CD4-positive, alpha-beta memory T cell (primary cell): Measurements from ENCODE around the gene ADISSP. TPM values are rescaled to one million over a fixed set of nuclear protein-coding genes. Genes with fewer than 3 reads are reported as not detected.

Experiments used
- CTCF ChIA-PET: fragments of 350-600 bp; sonication (Branson Sonifier 250); formaldehyde crosslinking; loops from one replicate; lab custom pipeline; 2021; ENCODE audit warnings: inconsistent platforms; ENCODE audit not compliant: partially characterized antibody; lab: Charles Lee
- POLR2A ChIA-PET: fragments of 350-600 bp; sonication (Branson Sonifier 250); formaldehyde crosslinking; loops from one replicate; lab custom pipeline; 2021; ENCODE audit not compliant: partially characterized antibody; lab: Charles Lee
- DNase-seq, 5 donors: peaks; one replicate each; pipeline versions ENCODE4 v3.0.0 to v3.0.0-alpha.2; 2020 to 2022; ENCODE audit warnings: mixed read lengths in 1 of 5
- H3K27ac ChIP-seq: one replicate; pipeline ENCODE4 v1.7.0; 2013; ENCODE audit warnings: low read depth, low read length
- H3K27me3 ChIP-seq: 2 replicates; pipeline ENCODE4 v1.7.0; 2013; ENCODE audit warnings: mild to moderate bottlenecking, low read length, moderate library complexity; ENCODE audit not compliant: insufficient read depth
- H3K36me3 ChIP-seq: 2 replicates; pipeline ENCODE4 v1.7.0; 2013; ENCODE audit warnings: mild to moderate bottlenecking, low read length, moderate library complexity; ENCODE audit not compliant: insufficient read depth
- H3K4me1 ChIP-seq: 2 replicates; pipeline ENCODE4 v1.7.0; 2013; ENCODE audit warnings: mild to moderate bottlenecking, low read length, moderate library complexity; ENCODE audit not compliant: insufficient read depth
- H3K4me3 ChIP-seq, 2 donors: one replicate each; pipeline ENCODE4 v1.7.0; 2013; ENCODE audit warnings: low read length in 2 of 2, mild to moderate bottlenecking in 1 of 2
- H3K9me3 ChIP-seq, 2 donors: one replicate each; pipeline ENCODE4 v1.7.0; 2013; ENCODE audit warnings: low read length in 2 of 2, control low read depth in 1 of 2; ENCODE audit not compliant: control insufficient read depth in 1 of 2
- H3K27ac Mint-ChIP-seq, 7 donors: one replicate each; pipeline ENCODE4 v1.8.0; 2020 to 2021; ENCODE audit warnings: mixed read lengths in 7 of 7, mild to moderate bottlenecking in 6 of 7, inconsistent platforms in 3 of 7, moderate library complexity in 3 of 7
- H3K27me3 Mint-ChIP-seq, 2 donors: one replicate each; pipeline ENCODE4 v1.8.0; 2020 to 2021; ENCODE audit warnings: mixed read lengths in 2 of 2
- H3K36me3 Mint-ChIP-seq, 2 donors: one replicate each; pipeline ENCODE4 v1.8.0; 2020 to 2021; ENCODE audit warnings: mixed read lengths in 2 of 2, inconsistent platforms in 1 of 2, mild to moderate bottlenecking in 1 of 2
- H3K4me1 Mint-ChIP-seq, 4 donors: one replicate each; pipeline ENCODE4 v1.8.0; 2020 to 2021; ENCODE audit warnings: mixed read lengths in 4 of 4, mild to moderate bottlenecking in 1 of 4
- H3K4me3 Mint-ChIP-seq, 8 donors: one replicate each; pipeline ENCODE4 v1.8.0; 2020 to 2021; ENCODE audit warnings: mixed read lengths in 8 of 8, mild to moderate bottlenecking in 7 of 8, moderate library complexity in 6 of 8, inconsistent platforms in 3 of 8
- H3K9me3 Mint-ChIP-seq, 8 donors: one replicate each; pipeline ENCODE4 v1.8.0; 2020 to 2021; ENCODE audit warnings: mixed read lengths in 8 of 8, mild to moderate bottlenecking in 5 of 8, inconsistent platforms in 3 of 8, moderate library complexity in 1 of 8
- intact Hi-C: fragments of 100-400 bp; cut with micrococcal nuclease; formaldehyde crosslinking; loops from one replicate; pipeline ENCODE4 v1.15.1; 2023
- polyA plus RNA-seq, 2 donors: library from polyadenylated mRNA; unstranded; fragments of 300-500 nt; fragmentation: Illumina TruSeq; gene quantifications; one replicate each; pipeline ENCODE4 v1.2.3, GENCODE V29; 2021
- total RNA-seq, 2 experiments: library from RNA; stranded (reverse); gene quantifications; one replicate each; pipeline ENCODE4 v1.2.3, GENCODE V29; 2021

ADISSP gene
- total and polyA plus RNA-seq, 4 experiments from 2014 or later: 15.7 to 31.5 (median 16.8) TPM

- Mint-ChIP-seq H3K27me3 (no peaks in the 10 kb centered on the region), H3K9me3 (no peaks in the 10 kb centered on the region), H3K36me3 (peaks cover 12% of the 10 kb centered on the region in 2 donors), H3K4me1 (peaks cover under 1 to 6% (median 2%) of the 10 kb centered on the region in 4 donors), H3K4me3 (no peak overlapping the region), H3K27ac (peak overlapping the region in 1 of 7 donors; percentile 43)
- ChIA-PET CTCF (interaction anchor here (1.1 to 1.4 kb wide), 2 partner anchors 10 to 91 kb away, joined by 3 to 7 read pairs; no protein-coding TSS in a partner anchor), POLR2A (no interaction called here)
- Histone ChIP-seq H3K27me3 (no peaks in the 10 kb centered on the region), H3K4me3 (no peak overlapping the region), H3K9me3 (no peaks in the 10 kb centered on the region), H3K36me3 (no peaks in the 10 kb centered on the region), H3K4me1 (peaks cover under 1% of the 10 kb centered on the region), H3K27ac (no peak overlapping the region)
- intact Hi-C loops: no loop called here
- DNase-seq: no peak
These were observed 6.8 kb downstream of the ADISSP start for GRCh38 chr20:3760655-3761348.

GRCh38 chr20:3759884-3760283, 7.7 kb downstream of the ADISSP start:
- no peak for DNase-seq
- Mint-ChIP-seq H3K9me3 (no peaks in the 10 kb centered on the region), H3K4me3 (no peak overlapping the region), H3K27me3 (no peaks in the 10 kb centered on the region), H3K27ac (no peak overlapping the region), H3K4me1 (peaks cover 0 to 4% (median 2%) of the 10 kb centered on the region in 4 donors), H3K36me3 (peaks cover 12% of the 10 kb centered on the region in 2 donors)
- ChIA-PET POLR2A (interaction anchor here (1.0 kb wide), 1 partner anchor 8 kb away, joined by 3 read pairs; the partner anchor contains the start of gene ADISSP), CTCF (interaction anchor here (1.1 to 4.0 kb wide), 3 partner anchors 7 to 92 kb away, joined by 3 to 30 read pairs (median 7); partner anchors contain the start of gene ADISSP)
- Histone ChIP-seq H3K9me3 (no peaks in the 10 kb centered on the region), H3K4me1 (no peaks in the 10 kb centered on the region), H3K27me3 (no peaks in the 10 kb centered on the region), H3K4me3 (no peak overlapping the region), H3K36me3 (no peaks in the 10 kb centered on the region), H3K27ac (no peak overlapping the region)
- intact Hi-C loops: no loop called here

GRCh38 chr20:3759316-3759823, 8.2 kb downstream of the ADISSP start:
- peak overlapping the region in 1 of 7 donors; percentile 42 for H3K27ac Mint-ChIP-seq

DNA sequence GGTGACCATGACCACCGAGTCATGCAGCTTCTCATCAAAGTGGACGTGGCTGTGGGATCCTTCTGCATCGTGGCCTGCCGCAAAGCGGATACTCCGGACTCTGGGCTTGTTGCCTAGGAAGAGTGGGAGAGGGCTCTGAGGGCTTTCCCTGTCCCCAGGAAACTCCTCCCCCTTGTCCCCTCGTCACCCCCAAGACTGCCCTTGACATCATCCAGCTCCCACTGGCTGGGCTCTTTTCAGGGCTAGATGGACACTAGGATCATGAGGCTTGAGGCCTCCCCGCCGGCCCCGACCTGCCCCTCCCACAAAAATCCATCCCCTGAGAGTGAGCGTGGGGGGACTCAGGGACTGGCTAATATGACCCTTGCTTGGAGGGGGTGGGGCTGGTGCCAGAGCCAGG, 9.0 kb downstream of the ADISSP start:
- peaks cover 0 to 4% (median 1%) of the 10 kb centered on the region in 4 donors for H3K4me1 Mint-ChIP-seq
- Histone ChIP-seq H3K4me3 (no peak overlapping the region), H3K4me1 (no peaks in the 10 kb centered on the region), H3K27me3 (no peaks in the 10 kb centered on the region), H3K36me3 (no peaks in the 10 kb centered on the region), H3K9me3 (no peaks in the 10 kb centered on the region), H3K27ac (no peak overlapping the region)
- intact Hi-C loops: no loop called here
- DNase-seq: no peak
- no peaks in the 10 kb centered on the region for H3K27me3 Mint-ChIP-seq
- ChIA-PET CTCF (interaction anchor here (0.6 to 5.5 kb wide), 3 partner anchors 9 to 96 kb away, joined by 3 to 30 read pairs (median 26); partner anchors contain the start of gene ADISSP), POLR2A (no interaction called here)
- peak overlapping the region in 1 of 7 donors; percentile 30 for H3K27ac Mint-ChIP-seq
- H3K36me3 Mint-ChIP-seq: peaks cover 12 to 15% of the 10 kb centered on the region in 2 donors
- H3K9me3 Mint-ChIP-seq: no peaks in the 10 kb centered on the region
- no peak overlapping the region for H3K4me3 Mint-ChIP-seq

More at GRCh38 chr20:3759316-3759823, 8.2 kb downstream of the ADISSP start:
- Histone ChIP-seq H3K4me3 (no peak overlapping the region), H3K4me1 (no peaks in the 10 kb centered on the region), H3K27me3 (no peaks in the 10 kb centered on the region), H3K36me3 (no peaks in the 10 kb centered on the region), H3K9me3 (no peaks in the 10 kb centered on the region), H3K27ac (no peak overlapping the region)
- Mint-ChIP-seq H3K4me3 (no peak overlapping the region), H3K27me3 (no peaks in the 10 kb centered on the region), H3K9me3 (no peaks in the 10 kb centered on the region), H3K36me3 (peaks cover 12 to 15% of the 10 kb centered on the region in 2 donors), H3K4me1 (peaks cover 0 to 4% (median 2%) of the 10 kb centered on the region in 4 donors)
- ChIA-PET CTCF (interaction anchor here (0.6 to 5.5 kb wide), 4 partner anchors 8 to 96 kb away, joined by 3 to 30 read pairs (median 14); partner anchors contain the start of gene ADISSP), POLR2A (interaction anchor here (1.0 kb wide), 1 partner anchor 8 kb away, joined by 3 read pairs; the partner anchor contains the start of gene ADISSP)
- no peak for DNase-seq
- intact Hi-C loops: no loop called here

GRCh38 chr20:3757268-3757667, 10.3 kb downstream of the ADISSP start:
- intact Hi-C loops: no loop called here

GRCh38 chr20:3755814-3756480, 11.6 kb downstream of the ADISSP start:
- Histone ChIP-seq H3K27ac (no peak overlapping the region), H3K4me3 (no peak overlapping the region), H3K27me3 (no peaks in the 10 kb centered on the region), H3K36me3 (no peaks in the 10 kb centered on the region), H3K4me1 (no peaks in the 10 kb centered on the region), H3K9me3 (no peaks in the 10 kb centered on the region)
- H3K4me1 Mint-ChIP-seq: peaks cover 3 to 14% (median 11%) of the 10 kb centered on the region in 4 donors
- intact Hi-C loops: no loop called here
- CTCF ChIA-PET: interaction anchor here (0.7 to 6.2 kb wide), 7 partner anchors 11 to 99 kb away, joined by 3 to 64 read pairs (median 5); partner anchors contain the start of gene ADISSP
- no peaks in the 10 kb centered on the region for H3K27me3 Mint-ChIP-seq
- H3K4me3 Mint-ChIP-seq: no peak overlapping the region
- no peak overlapping the region for H3K27ac Mint-ChIP-seq
- POLR2A ChIA-PET: no interaction called here
- H3K36me3 Mint-ChIP-seq: peaks cover 8 to 15% of the 10 kb centered on the region in 2 donors
- no peak for DNase-seq
- H3K9me3 Mint-ChIP-seq: no peaks in the 10 kb centered on the region

More at GRCh38 chr20:3757268-3757667, 10.3 kb downstream of the ADISSP start:
- ChIA-PET POLR2A (interaction anchor here (0.8 to 1.2 kb wide), 2 partner anchors 10 to 93 kb away, joined by 3 to 4 read pairs; partner anchors contain the start of gene ADISSP), CTCF (interaction anchor here (0.5 to 5.5 kb wide), 6 partner anchors 9 to 130 kb away, joined by 3 to 30 read pairs (median 4); partner anchors contain the start of gene ADISSP)
- Histone ChIP-seq H3K27me3 (no peaks in the 10 kb centered on the region), H3K36me3 (no peaks in the 10 kb centered on the region), H3K4me3 (no peak overlapping the region), H3K9me3 (no peaks in the 10 kb centered on the region), H3K4me1 (no peaks in the 10 kb centered on the region), H3K27ac (no peak overlapping the region)
- H3K4me3 Mint-ChIP-seq: no peak overlapping the region
- no peak overlapping the region for H3K27ac Mint-ChIP-seq
- H3K4me1 Mint-ChIP-seq: peaks cover 3 to 10% (median 8%) of the 10 kb centered on the region in 4 donors
- H3K9me3 Mint-ChIP-seq: no peaks in the 10 kb centered on the region
- no peak for DNase-seq
- no peaks in the 10 kb centered on the region for H3K27me3 Mint-ChIP-seq
- H3K36me3 Mint-ChIP-seq: peaks cover 12 to 15% of the 10 kb centered on the region in 2 donors
